IMR-90 (cell line): ENCODE data around the gene TRAPPC12. TPM values are rescaled to one million over a fixed set of nuclear protein-coding genes. Genes with fewer than 3 reads are reported as not detected.

Experiments
- ATAC-seq: fragments of 200-7000 bp; cut with Tn5 transposase; 2 replicates; pipeline ENCODE4 v1.9.1; 2020; ENCODE audit warnings: low read depth, mild to moderate bottlenecking, moderate library complexity
- BruUV-seq: library from RNA; stranded (reverse); fragments of 400-500 nt; replicated peaks from 2 replicates; lab custom pipeline; 2021; lab: Mats Ljungman, UMichigan
- CTCF ChIA-PET: fragments of 300-600 bp; formaldehyde crosslinking; extraction: SDS; loops from one replicate; lab custom pipeline; 2021; ENCODE audit warnings: antibody characterized with exemption; lab: Yijun Ruan, JAX
- POLR2A ChIA-PET: fragments of 300-600 bp; sonication (Branson Sonifier 250); formaldehyde crosslinking; loops from one replicate; lab custom pipeline; 2022; ENCODE audit warnings: antibody characterized with exemption; ENCODE audit not compliant: unreplicated experiment; lab: Charles Lee
- DNase-seq: peaks from one replicate; pipeline ENCODE4 v3.0.0; 2013
- H2AFZ ChIP-seq: replicated peaks from 2 replicates; pipeline ENCODE3; 2013; ENCODE audit warnings: low read length, mild to moderate bottlenecking; ENCODE audit not compliant: poor library complexity
- H2AK5ac ChIP-seq: 2 replicates; pipeline ENCODE4 v1.6.1; 2013; ENCODE audit warnings: low read depth, low read length, inconsistent platforms
- H2AK9ac ChIP-seq: replicated peaks from 2 replicates; pipeline ENCODE3; 2013; ENCODE audit warnings: mild to moderate bottlenecking, low read depth, low read length, moderate library complexity; ENCODE audit not compliant: poor library complexity
- H2BK120ac ChIP-seq: 2 replicates; pipeline ENCODE4 v1.6.1; 2013; ENCODE audit warnings: low read depth, low read length, inconsistent platforms
- H2BK15ac ChIP-seq: 3 replicates; pipeline ENCODE4 v1.6.1; 2013; ENCODE audit warnings: low read depth, low read length, inconsistent platforms
- H2BK20ac ChIP-seq: 2 replicates; pipeline ENCODE4 v1.6.1; 2013; ENCODE audit warnings: low read depth, mild to moderate bottlenecking, inconsistent platforms, low read length, moderate library complexity
- H2BK5ac ChIP-seq: 2 replicates; pipeline ENCODE4 v1.6.1; 2013; ENCODE audit warnings: mild to moderate bottlenecking, low read depth, low read length, inconsistent platforms; ENCODE audit not compliant: poor library complexity, severe bottlenecking
- H3K14ac ChIP-seq: replicated peaks from 2 replicates; pipeline ENCODE4 v1.6.1; 2013; ENCODE audit warnings: low read depth, low read length, inconsistent platforms
- H3K18ac ChIP-seq: 2 replicates; pipeline ENCODE4 v1.6.1; 2013; ENCODE audit warnings: low read depth, low read length, control low read depth
- H3K23ac ChIP-seq: 2 replicates; pipeline ENCODE4 v1.6.1; 2013; ENCODE audit warnings: low read depth, low read length, inconsistent platforms
- H3K27ac ChIP-seq: 2 replicates; pipeline ENCODE4 v1.5.1; 2013; ENCODE audit warnings: mild to moderate bottlenecking, control low read depth, low read length; ENCODE audit not compliant: insufficient read depth
- H3K27me3 ChIP-seq: 2 replicates; pipeline ENCODE4 v1.6.1; 2013; ENCODE audit warnings: low read length; ENCODE audit not compliant: control insufficient read depth, insufficient read depth
- H3K36me3 ChIP-seq: 2 replicates; pipeline ENCODE4 v1.6.1; 2013; ENCODE audit warnings: low read length, mixed read lengths; ENCODE audit not compliant: control insufficient read depth, insufficient read depth
- H3K4ac ChIP-seq: 2 replicates; pipeline ENCODE4 v1.6.1; 2013; ENCODE audit warnings: low read depth, low read length, inconsistent platforms
- H3K4me1 ChIP-seq: 2 replicates; pipeline ENCODE4 v1.6.1; 2013; ENCODE audit warnings: low read length, mixed read lengths; ENCODE audit not compliant: control insufficient read depth, insufficient read depth
- H3K4me2 ChIP-seq: 2 replicates; pipeline ENCODE4 v1.6.1; 2013; ENCODE audit warnings: low read depth, mild to moderate bottlenecking, control low read depth, low read length, moderate library complexity
- H3K4me3 ChIP-seq: 2 replicates; pipeline ENCODE4 v1.5.1; 2013; ENCODE audit warnings: low read depth, mild to moderate bottlenecking, control low read depth, low read length, moderate library complexity; ENCODE audit not compliant: insufficient read depth
- H3K56ac ChIP-seq: 2 replicates; pipeline ENCODE4 v1.6.1; 2013; ENCODE audit warnings: low read length, inconsistent platforms; ENCODE audit not compliant: insufficient read depth; ENCODE audit errors: extremely low read depth
- H3K79me1 ChIP-seq, 2 experiments: 2 replicates each; pipeline ENCODE4 v1.6.1; 2013; ENCODE audit warnings: low read length in 2 of 2, inconsistent platforms in 1 of 2, low read depth in 1 of 2
- H3K9ac ChIP-seq: 2 replicates; pipeline ENCODE4 v1.6.1; 2013; ENCODE audit warnings: low read depth, low read length, control low read depth
- H3K9me1 ChIP-seq: 2 replicates; pipeline ENCODE4 v1.6.1; 2013; ENCODE audit warnings: low read length, inconsistent platforms; ENCODE audit not compliant: insufficient read depth
- H3K9me3 ChIP-seq: 2 replicates; pipeline ENCODE4 v1.6.1; 2013; ENCODE audit warnings: low read length; ENCODE audit not compliant: control insufficient read depth, insufficient read depth
- H4K20me1 ChIP-seq: 2 replicates; pipeline ENCODE4 v1.6.1; 2013; ENCODE audit warnings: low read length, inconsistent platforms; ENCODE audit not compliant: insufficient read depth
- H4K5ac ChIP-seq: 2 replicates; pipeline ENCODE4 v1.6.1; 2013; ENCODE audit warnings: mild to moderate bottlenecking, low read depth, low read length, control low read depth
- H4K8ac ChIP-seq, 2 experiments: 2 replicates each; pipeline ENCODE4 v1.6.1; 2013; ENCODE audit warnings: low read depth in 2 of 2, low read length in 2 of 2, control low read depth in 1 of 2, inconsistent platforms in 1 of 2
- H4K91ac ChIP-seq: 2 replicates; pipeline ENCODE4 v1.6.1; 2013; ENCODE audit warnings: low read depth, low read length, inconsistent platforms; ENCODE audit not compliant: insufficient read depth
- BHLHE40 ChIP-seq: fragments of 150-350 bp; IDR thresholded peaks from 2 replicates; pipeline ENCODE4 v1.6.1; 2016; ENCODE audit warnings: mild to moderate bottlenecking, low read depth, low read length
- CEBPB ChIP-seq: IDR thresholded peaks from 2 replicates; pipeline ENCODE4 v1.6.1; 2012; ENCODE audit warnings: low read depth, low read length, improper control_type of control experiment
- CTCF ChIP-seq: conservative IDR thresholded peaks from 2 replicates; pipeline ENCODE4 v1.5.1; 2012; ENCODE audit warnings: mild to moderate bottlenecking, low read depth, low read length, improper control_type of control experiment
- ELK1 ChIP-seq: fragments of 150-350 bp; IDR thresholded peaks from 2 replicates; pipeline ENCODE4 v1.6.1; 2016; ENCODE audit warnings: low read depth, mild to moderate bottlenecking, low read length, moderate library complexity, borderline replicate concordance
- FOS ChIP-seq: fragments of 150-350 bp; IDR thresholded peaks from 2 replicates; pipeline ENCODE4 v1.6.1; 2016; ENCODE audit warnings: low read depth, low read length
- MAFK ChIP-seq: IDR thresholded peaks from 2 replicates; pipeline ENCODE4 v1.6.1; 2012; ENCODE audit warnings: low read depth, low read length, improper control_type of control experiment
- MAZ ChIP-seq: IDR thresholded peaks from 2 replicates; pipeline ENCODE4 v1.6.1; 2012; ENCODE audit warnings: low read depth, mild to moderate bottlenecking, low read length, improper control_type of control experiment, moderate library complexity, borderline replicate concordance
- MXI1 ChIP-seq: IDR thresholded peaks from 2 replicates; pipeline ENCODE4 v1.6.1; 2012; ENCODE audit warnings: low read depth, mild to moderate bottlenecking, low read length, moderate library complexity, borderline replicate concordance
- NFE2L2 ChIP-seq: fragments of 150-350 bp; IDR thresholded peaks from 2 replicates; pipeline ENCODE4 v1.6.1; 2016; ENCODE audit warnings: low read depth, mild to moderate bottlenecking, low read length
- POLR2A ChIP-seq: IDR thresholded peaks from 2 replicates; pipeline ENCODE4 v1.6.1; 2012; ENCODE audit warnings: mild to moderate bottlenecking, low read depth, low read length
- RAD21 ChIP-seq: IDR thresholded peaks from 2 replicates; pipeline ENCODE4 v1.6.1; 2012; ENCODE audit warnings: low read length, improper control_type of control experiment
- RCOR1 ChIP-seq: IDR thresholded peaks from 2 replicates; pipeline ENCODE4 v1.6.1; 2012; ENCODE audit warnings: mild to moderate bottlenecking, low read length, improper control_type of control experiment; ENCODE audit not compliant: insufficient replicate concordance
- RFX5 ChIP-seq: IDR thresholded peaks from 2 replicates; pipeline ENCODE4 v1.8.0; 2012; ENCODE audit warnings: low read depth, mild to moderate bottlenecking, low read length, moderate library complexity
- SMC3 ChIP-seq: fragments of 150-350 bp; IDR thresholded peaks from 2 replicates; pipeline ENCODE4 v1.6.1; 2016; ENCODE audit warnings: low read depth, mild to moderate bottlenecking, antibody characterized with exemption, low read length, moderate library complexity
- USF2 ChIP-seq: fragments of 150-350 bp; IDR thresholded peaks from 2 replicates; pipeline ENCODE4 v1.6.1; 2017; ENCODE audit warnings: mild to moderate bottlenecking, antibody characterized with exemption, low read length, low read depth
- WGBS, 2 experiments: methylation state at CpG; one replicate each; pipeline versions ENCODE4 v1.1.5 to v1.1.7; 2013; ENCODE audit warnings: missing lambda C conversion rate in 2 of 2; ENCODE audit not compliant: insufficient read length in 1 of 2; ENCODE audit errors: extremely low coverage in 2 of 2; 5-methylcytosine and 5-hydroxymethylcytosine counted together
- dilution Hi-C: fragments of 300-500 bp; cut with HindIII; formaldehyde crosslinking; loops from one replicate; pipeline ENCODE4 v1.14.3; 2018; ENCODE audit warnings: low sequenced_read_pairs; ENCODE audit not compliant: unreplicated experiment
- in situ Hi-C: fragments of 300-500 bp; cut with MboI; formaldehyde crosslinking; loops from 3 replicates; pipeline ENCODE4 v1.14.3; 2019; ENCODE audit warnings: low sequenced_read_pairs, inconsistent platforms, mixed read lengths
- intact Hi-C: fragments of 100-400 bp; cut with micrococcal nuclease; formaldehyde crosslinking; loops from 2 replicates; pipeline ENCODE4 v1.10.0; 2022
- polyA plus RNA-seq, 3 experiments: library from polyadenylated mRNA; depleted of rRNA; stranded (reverse); fragments of >200 nt; gene quantifications; 2 replicates each; pipeline ENCODE4 v1.2.3, GENCODE V29; 2012; ENCODE audit warnings: low replicate concordance in 1 of 3
- total RNA-seq: library from RNA; depleted of rRNA; stranded (reverse); fragments of >200 nt; gene quantifications from 2 replicates; pipeline ENCODE4 v1.2.3, GENCODE V29; 2012

The TRAPPC12 gene
- total and polyA plus RNA-seq, 2 of the 4 experiments (the other 2 are of a cell fraction): 25.8 to 69.9 TPM

- no peak overlapping the region for H2AK9ac ChIP-seq
- ATAC-seq: no peak
- H3K36me3 ChIP-seq: no peaks in the 10 kb centered on the region
- in situ Hi-C loops: no loop called here
- ChIA-PET POLR2A (no interaction called here), CTCF (no interaction called here)
- WGBS, 2 experiments: 75% methylated on average over 5 of the region's 11 CpGs; no CpG with 5 or more reads in 1 of the 2 experiments
- H2AFZ ChIP-seq: no peak overlapping the region
- BruUV-seq: no TSS peak
- intact Hi-C loops: no loop called here
- H3K9me3 ChIP-seq: no peaks in the 10 kb centered on the region
- peaks cover 2% of the 10 kb centered on the region; the same call in 1 of the 2 replicates for H3K4me1 ChIP-seq
- H3K4ac ChIP-seq: no peak overlapping the region
- H2BK15ac ChIP-seq: no peak overlapping the region
- no peak overlapping the region for H2AK5ac ChIP-seq
- H3K27me3 ChIP-seq: no peaks in the 10 kb centered on the region
- no peak overlapping the region for H3K4me2 ChIP-seq
- H4K5ac ChIP-seq: no peak overlapping the region
- H3K4me3 ChIP-seq: no peak overlapping the region
- no peak overlapping the region for H4K91ac ChIP-seq
- peaks cover 4% of the 10 kb centered on the region for H4K20me1 ChIP-seq
- no peak overlapping the region for H2BK5ac ChIP-seq
- H3K56ac ChIP-seq: no peak overlapping the region
- no peak overlapping the region for H3K9ac ChIP-seq
- no peak overlapping the region for H3K18ac ChIP-seq
- peaks cover 0 to 17% of the 10 kb centered on the region in 2 experiments; a peak in 1 of 4 replicates for H3K79me1 ChIP-seq
- H3K9me1 ChIP-seq: peaks cover 13% of the 10 kb centered on the region; the same call in 1 of the 2 replicates
- no peak overlapping the region for H4K8ac ChIP-seq
- DNase-seq: no peak
- dilution Hi-C loops: no loop called here
- H2BK120ac ChIP-seq: no peak overlapping the region
- H3K27ac ChIP-seq: no peak overlapping the region
- TF ChIP-seq RCOR1 (no peak), RFX5 (no peak), CEBPB (no peak), MAFK (no peak), NFE2L2 (no peak), RAD21 (no peak), FOS (no peak), MAZ (no peak), CTCF (no peak), MXI1 (no peak), SMC3 (no peak), ELK1 (no peak), BHLHE40 (no peak), USF2 (no peak), POLR2A (no peak)
- no peak overlapping the region for H2BK20ac ChIP-seq
- H3K23ac ChIP-seq: no peak overlapping the region
- H3K14ac ChIP-seq: no peak overlapping the region
Measured at GRCh38 chr2:3343012-3343411, 36.5 kb upstream of the TRAPPC12 start.
